AG04449 (cell line): Measurements from ENCODE around the gene EVI2A.
"Not testable (repeated sequence)": the region's sequence is repeated elsewhere in the genome, so short reads cannot be mapped to it uniquely, and the experiment has no call there.

Experiments used
- CTCF ChIA-PET: fragments of 350-600 bp; formaldehyde crosslinking; extraction: SDS; loops from one replicate; lab custom pipeline; 2021; ENCODE audit warnings: antibody characterized with exemption; lab: Yijun Ruan, JAX
- POLR2A ChIA-PET: fragments of 400-600, 350-600 bp; formaldehyde crosslinking; extraction: SDS; loops from one replicate; lab custom pipeline; 2020; ENCODE audit warnings: antibody characterized with exemption, inconsistent platforms; lab: Yijun Ruan, JAX
- DNase-seq: peaks from one replicate; pipeline ENCODE4 v3.0.0-alpha.2; 2010; ENCODE audit warnings: low read depth, low spot score
- H3K4me3 ChIP-seq: 2 replicates; pipeline ENCODE4 v1.5.1; 2011; ENCODE audit warnings: low read depth, mild to moderate bottlenecking, control low read depth, low read length
- TF ChIP-seq, protein P1 (sequence below): IDR thresholded peaks from one replicate; pipeline ENCODE4 v1.5.1; 2011; ENCODE audit warnings: mild to moderate bottlenecking, moderate library complexity, low read length, control low read depth, inconsistent platforms; ENCODE audit not compliant: insufficient read depth; ENCODE audit errors: missing control alignments

Gene EVI2A

DNA sequence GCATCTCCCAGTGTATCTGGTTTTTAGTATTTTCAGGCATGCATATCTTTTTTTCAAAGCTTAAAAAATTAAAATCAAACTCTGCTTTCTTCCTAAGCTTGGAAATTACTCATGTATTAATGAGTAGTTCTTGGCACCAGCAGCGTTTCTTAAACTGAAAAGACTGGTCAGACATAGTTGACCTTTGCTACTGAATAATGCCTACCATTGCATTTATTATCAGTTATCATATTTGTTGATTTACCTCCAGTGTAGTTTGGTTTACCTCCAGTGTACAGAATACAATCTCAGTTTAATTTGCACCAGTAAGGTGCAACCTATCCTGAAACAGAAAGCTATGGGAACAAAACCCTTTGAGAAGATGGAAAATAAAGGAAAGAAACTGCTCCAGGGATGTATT is 34.5 kb upstream of the EVI2A start:
- POLR2A ChIA-PET = no interaction called here
- no peak for DNase-seq
- TF ChIP-seq, protein P1, sequence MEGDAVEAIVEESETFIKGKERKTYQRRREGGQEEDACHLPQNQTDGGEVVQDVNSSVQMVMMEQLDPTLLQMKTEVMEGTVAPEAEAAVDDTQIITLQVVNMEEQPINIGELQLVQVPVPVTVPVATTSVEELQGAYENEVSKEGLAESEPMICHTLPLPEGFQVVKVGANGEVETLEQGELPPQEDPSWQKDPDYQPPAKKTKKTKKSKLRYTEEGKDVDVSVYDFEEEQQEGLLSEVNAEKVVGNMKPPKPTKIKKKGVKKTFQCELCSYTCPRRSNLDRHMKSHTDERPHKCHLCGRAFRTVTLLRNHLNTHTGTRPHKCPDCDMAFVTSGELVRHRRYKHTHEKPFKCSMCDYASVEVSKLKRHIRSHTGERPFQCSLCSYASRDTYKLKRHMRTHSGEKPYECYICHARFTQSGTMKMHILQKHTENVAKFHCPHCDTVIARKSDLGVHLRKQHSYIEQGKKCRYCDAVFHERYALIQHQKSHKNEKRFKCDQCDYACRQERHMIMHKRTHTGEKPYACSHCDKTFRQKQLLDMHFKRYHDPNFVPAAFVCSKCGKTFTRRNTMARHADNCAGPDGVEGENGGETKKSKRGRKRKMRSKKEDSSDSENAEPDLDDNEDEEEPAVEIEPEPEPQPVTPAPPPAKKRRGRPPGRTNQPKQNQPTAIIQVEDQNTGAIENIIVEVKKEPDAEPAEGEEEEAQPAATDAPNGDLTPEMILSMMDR = no peak
- no peak overlapping the region for H3K4me3 ChIP-seq
- CTCF ChIA-PET = interaction anchor here (1.4 to 3.1 kb wide), 2 partner anchors 11 to 17 kb away, joined by 6 to 10 read pairs; no protein-coding TSS in a partner anchor

DNA sequence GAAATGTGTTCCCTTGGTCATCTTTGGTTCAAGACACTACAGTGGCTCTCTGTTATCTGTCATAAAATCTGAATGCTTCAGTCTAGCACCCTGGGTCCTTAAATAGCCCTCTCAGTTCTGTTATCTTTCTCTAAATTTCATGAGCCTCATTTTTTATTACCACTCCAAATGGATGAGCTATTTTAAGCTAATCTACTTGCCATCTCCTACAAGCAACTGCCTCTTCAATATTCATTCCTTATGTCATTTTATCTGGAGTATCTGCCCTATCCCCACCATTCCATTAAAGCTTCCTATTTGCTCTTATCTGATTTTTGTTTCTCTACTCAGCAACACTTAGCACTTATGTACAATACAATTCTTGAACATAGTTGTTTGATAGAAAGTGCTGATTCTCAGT is 28.0 kb upstream of the EVI2A start:
- TF ChIP-seq, protein P1 = no peak
- POLR2A ChIA-PET = no interaction called here
- H3K4me3 ChIP-seq = no peak overlapping the region
- DNase-seq = no peak
- CTCF ChIA-PET = interaction anchor here (1.0 kb wide), 1 partner anchor 15 kb away, joined by 3 read pairs; no protein-coding TSS in a partner anchor

DNA sequence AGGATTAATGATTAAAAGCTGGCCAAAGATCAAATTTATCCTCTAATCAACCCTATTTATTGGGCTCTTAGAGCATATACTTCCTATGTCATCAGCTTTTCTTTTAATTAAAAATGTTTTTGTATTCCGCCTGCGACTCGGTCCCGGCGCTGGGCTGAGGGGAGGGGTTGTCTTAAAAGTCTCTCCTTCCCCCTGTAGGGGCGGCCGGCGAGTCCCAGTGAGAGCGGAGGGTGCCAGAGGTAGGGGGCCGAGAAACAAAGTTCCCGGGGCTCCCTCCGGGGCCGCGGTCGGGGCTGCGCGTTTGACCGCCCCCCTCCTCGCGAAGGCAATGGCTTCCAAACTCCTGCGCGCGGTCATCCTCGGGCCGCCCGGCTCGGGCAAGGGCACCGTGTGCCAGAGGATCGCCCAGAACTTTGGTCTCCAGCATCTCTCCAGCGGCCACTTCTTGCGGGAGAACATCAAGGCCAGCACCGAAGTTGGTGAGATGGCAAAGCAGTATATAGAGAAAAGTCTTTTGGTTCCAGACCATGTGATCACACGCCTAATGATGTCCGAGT is 23.8 kb upstream of the EVI2A start:
- POLR2A ChIA-PET, DNase-seq, CTCF ChIA-PET, H3K4me3 ChIP-seq: not testable (repeated sequence)

DNA sequence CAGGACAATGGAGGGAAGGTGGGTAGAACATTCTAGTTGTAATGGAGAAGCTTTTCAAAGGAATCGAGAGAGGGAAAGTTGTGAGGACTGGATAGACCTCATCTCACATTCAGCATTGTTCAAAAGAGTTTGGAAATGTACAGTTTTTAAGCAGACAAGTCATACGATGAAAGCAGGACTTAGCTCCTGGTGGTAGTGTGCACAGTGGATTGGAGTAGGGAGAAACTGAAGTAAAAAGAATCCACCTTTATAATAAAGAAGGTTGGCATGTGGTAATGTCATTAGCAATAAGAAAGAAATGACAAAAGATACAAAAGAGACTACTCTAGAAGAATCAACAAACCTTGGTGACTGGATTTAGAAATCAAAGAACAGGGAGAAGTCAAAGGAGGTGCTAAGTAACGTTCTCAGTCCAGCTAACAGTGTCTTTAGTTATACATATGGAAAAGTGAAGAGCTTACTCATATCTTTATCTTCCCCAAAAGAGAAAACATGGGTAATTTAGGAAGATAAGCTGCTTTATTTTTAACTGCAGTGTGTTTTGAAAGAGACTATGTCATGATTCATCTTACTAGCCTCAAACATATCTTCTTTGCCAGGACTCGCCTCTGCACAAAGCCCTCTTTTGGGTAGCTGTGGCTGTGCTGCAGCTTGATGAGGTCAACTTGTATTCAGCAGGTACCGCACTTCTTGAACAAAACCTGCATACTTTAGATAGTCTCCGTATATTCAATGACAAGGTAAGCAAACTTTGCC is 18.7 kb upstream of the EVI2A start:
- ChIA-PET POLR2A (interaction anchor here (0.7 kb wide), 1 partner anchor 175 kb away, joined by 3 read pairs; no protein-coding TSS in a partner anchor), CTCF (interaction anchor here (0.6 to 1.5 kb wide), 10 partner anchors 9 to 805 kb away, joined by 3 to 5 read pairs (median 3); no protein-coding TSS in a partner anchor)
- TF ChIP-seq, protein P1 = no peak

DNA sequence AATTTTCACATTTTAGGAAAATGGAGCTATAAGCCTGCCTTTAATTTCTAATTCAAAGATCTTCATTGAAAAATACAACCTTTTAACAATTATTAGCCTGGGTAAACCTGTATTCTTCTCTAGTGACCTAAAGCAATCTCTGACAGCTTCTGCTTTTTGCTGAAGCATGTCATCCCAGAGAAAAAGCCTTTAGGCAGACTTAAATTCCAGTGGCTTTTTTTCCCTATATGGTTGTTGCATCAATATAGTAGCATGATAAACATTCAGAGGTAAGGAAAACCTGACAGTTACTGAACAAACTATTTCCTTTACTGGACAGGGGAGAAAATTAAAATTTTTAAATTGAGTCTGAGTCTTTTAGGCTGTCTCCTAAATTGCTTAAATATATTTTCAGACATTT is 7.8 kb upstream of the EVI2A start:
- no peak overlapping the region for H3K4me3 ChIP-seq
- TF ChIP-seq, protein P1 = no peak
- ChIA-PET POLR2A (interaction anchor here (1.1 kb wide), 1 partner anchor 60 kb away, joined by 7 read pairs; no protein-coding TSS in a partner anchor), CTCF (interaction anchor here (0.7 to 1.3 kb wide), 2 partner anchors 9 to 112 kb away, joined by 3 to 4 read pairs; no protein-coding TSS in a partner anchor)
- no peak for DNase-seq

More for the DNA sequence above, 18.7 kb upstream of the EVI2A start:
- peak; percentile 49 for DNase-seq
- H3K4me3 ChIP-seq = no peak overlapping the region

DNA sequence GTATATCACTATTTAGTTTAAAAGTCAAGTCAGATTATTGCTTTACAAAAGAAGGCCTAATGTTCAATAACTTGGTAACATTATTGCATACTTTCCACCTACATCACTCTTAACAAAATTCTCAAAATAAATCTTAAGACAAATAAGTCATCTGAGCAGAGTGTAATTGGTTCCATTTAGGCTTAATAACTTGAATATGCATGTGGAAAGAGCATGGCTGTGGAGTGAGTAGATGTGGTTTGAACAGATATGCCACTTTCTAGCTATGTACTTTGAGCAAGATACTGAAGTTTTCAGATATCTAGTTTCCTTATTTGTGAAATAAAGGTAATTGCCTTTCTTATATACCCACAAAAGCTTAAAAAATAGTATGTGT is 6.7 kb upstream of the EVI2A start:
- DNase-seq = no peak
- TF ChIP-seq, protein P1 = no peak
- ChIA-PET CTCF (interaction anchor here (1.3 kb wide), 1 partner anchor 10 kb away, joined by 3 read pairs; no protein-coding TSS in a partner anchor), POLR2A (interaction anchor here (1.1 kb wide), 1 partner anchor 59 kb away, joined by 7 read pairs; no protein-coding TSS in a partner anchor)
- no peak overlapping the region for H3K4me3 ChIP-seq
